HL-60/S4 treated with retinoic acid at 250 ng/mL for 4 days and 3 days (cell line): ENCODE measurements around the gene JPH3.
"Not testable (repeated sequence)": the region's sequence is repeated elsewhere in the genome, so short reads cannot be mapped to it uniquely, and the experiment has no call there.

Source experiments
- in situ Hi-C: fragments of 300-500 bp; cut with MboI; formaldehyde crosslinking; loops from 2 replicates; pipeline ENCODE4 v1.7.0; 2022; ENCODE audit warnings: low sequenced_read_pairs

Gene JPH3

DNA sequence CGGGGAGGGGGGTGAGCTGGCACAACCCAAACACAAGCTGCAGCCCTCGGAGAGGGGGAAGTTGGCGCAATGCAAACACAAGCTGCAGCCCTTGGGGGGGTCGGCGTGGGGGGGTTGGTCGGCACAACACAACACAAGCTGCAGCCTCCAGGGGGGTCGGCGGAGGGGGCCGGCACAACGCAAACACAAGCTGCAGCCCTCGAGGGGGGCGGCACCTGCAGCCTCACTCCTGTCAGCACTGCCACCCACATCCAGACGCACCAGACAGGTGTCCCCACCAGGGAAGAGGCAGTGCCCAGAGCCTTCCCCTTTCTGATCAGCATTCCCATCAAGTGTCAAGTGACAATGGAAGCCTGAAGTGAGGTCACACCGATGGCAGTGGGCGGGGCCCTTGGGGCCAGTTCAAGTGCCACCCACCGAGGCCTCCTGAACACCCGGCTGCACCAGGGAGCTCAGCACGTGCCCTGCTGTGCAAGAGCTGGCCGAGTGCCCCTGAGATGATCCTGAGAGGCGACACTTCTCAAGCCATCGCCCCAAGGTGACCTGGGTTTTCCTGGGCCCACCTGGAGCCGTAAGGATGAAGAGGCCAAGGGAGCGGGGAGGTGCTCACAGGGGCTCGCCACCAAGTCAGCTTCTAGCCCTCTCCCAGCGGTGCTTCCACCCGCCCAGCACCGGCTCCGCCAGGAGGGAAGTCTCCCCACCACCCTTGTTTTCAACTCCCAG lies 104.1 kb downstream of the JPH3 start:
- in situ Hi-C loops = no loop called here

- in situ Hi-C loops = no loop called here
These were observed 104.8 kb downstream of the JPH3 start for GRCh38 chr16:87707097-87707496.

- in situ Hi-C loops = no loop called here
These were observed 105.6 kb downstream of the JPH3 start for GRCh38 chr16:87707714-87708580.

- in situ Hi-C loops = no loop called here
These were observed 106.8 kb downstream of the JPH3 start for GRCh38 chr16:87708881-87709638.

DNA sequence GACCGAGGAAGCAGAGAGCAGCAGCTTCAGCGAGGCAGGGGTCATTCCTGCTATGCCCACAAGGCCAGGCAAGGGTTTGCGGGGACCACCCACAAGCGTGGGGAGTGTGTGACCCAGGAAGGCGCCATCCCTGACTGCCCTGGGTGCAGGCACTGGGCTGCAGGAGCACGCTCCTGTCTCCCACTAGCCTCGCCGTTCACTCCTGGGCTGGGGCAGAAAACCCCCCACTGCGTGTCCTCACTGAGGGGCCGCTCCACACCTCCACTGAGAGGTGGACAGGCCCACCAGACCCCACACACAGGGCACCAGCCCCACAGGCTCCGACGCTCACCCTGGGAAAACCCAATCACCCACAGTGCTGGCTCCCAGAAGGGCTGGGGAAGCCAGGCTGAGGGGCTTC lies 107.4 kb downstream of the JPH3 start:
- in situ Hi-C loops = no loop called here

- in situ Hi-C loops = no loop called here
These were observed 108.6 kb downstream of the JPH3 start for GRCh38 chr16:87710887-87711286.

DNA sequence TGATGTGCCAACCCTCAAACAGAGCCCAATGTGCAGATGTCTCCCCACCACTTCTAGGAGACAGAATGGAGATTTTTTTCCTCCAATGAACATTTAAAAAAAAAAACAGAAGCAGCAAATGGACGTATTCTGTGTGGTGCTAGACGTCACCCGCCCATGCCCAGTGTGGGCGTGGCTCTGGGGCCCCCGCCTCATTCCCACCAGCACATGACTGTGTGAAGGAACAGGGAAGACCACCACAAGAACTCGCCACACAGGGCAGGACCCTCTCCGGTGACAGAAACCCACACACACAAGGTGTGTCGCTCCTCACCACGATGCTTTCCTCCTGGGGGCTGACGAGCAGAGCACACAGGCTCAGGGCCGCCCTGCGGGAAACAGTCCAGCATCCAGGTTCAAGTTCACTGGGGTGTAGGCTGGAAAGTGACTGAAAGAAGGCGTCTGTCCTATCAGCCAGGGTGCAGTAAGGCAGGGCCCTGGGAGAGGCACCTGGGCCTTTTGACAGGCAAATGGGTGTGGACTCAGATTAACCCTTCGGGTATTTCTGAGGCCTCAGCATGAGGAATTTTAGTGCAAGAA lies 110.0 kb downstream of the JPH3 start:
- in situ Hi-C loops = no loop called here

GRCh38 chr16:87713451-87714229 lies 111.3 kb downstream of the JPH3 start:
- in situ Hi-C loops = no loop called here

GRCh38 chr16:87715231-87715630 lies 112.9 kb downstream of the JPH3 start:
- in situ Hi-C loops = no loop called here

DNA sequence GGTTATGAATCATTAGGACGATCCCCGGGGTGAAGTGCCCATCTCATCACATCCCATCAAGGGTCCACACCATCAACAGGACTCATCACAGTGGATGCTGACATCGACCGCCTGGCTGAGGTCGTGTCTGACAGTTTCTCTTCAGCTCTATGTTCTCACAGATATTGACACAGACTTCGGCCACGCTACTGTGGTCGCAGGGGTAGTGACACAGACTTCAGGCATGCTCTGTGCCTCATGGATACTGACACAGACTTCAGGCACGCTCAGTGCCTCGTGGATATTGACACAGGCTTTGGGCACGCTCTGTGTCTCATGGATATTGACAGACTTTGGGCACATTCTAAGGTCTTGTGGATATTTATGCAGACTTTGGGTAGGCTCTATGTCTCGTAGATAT lies 113.3 kb downstream of the JPH3 start:
- in situ Hi-C loops = no loop called here

DNA sequence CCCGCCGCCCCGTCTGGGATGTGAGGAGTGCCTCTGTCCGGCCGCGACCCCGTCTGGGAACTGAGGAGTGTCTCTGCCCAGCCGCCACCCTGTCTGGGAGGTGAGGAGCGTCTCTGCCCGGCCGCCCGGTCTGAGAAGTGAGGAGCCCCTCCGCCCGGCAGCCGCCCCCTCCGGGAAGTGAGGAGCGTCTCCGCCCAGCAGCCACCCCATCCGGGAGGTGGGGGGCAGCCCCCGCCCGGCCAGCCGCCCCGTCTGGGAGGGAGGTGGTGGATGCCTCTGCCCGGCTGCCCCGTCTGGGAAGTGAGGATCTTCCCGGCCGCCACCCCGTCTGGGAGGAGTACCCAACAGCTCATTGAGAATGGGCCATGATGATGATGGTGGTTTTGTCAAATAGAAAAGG lies 116.5 kb downstream of the JPH3 start:
- in situ Hi-C loops = not testable (repeated sequence)

GRCh38 chr16:87720446-87720845 lies 118.1 kb downstream of the JPH3 start:
- in situ Hi-C loops = no loop called here

- in situ Hi-C loops = no loop called here
These were observed 119.6 kb downstream of the JPH3 start for GRCh38 chr16:87721622-87722585.

DNA sequence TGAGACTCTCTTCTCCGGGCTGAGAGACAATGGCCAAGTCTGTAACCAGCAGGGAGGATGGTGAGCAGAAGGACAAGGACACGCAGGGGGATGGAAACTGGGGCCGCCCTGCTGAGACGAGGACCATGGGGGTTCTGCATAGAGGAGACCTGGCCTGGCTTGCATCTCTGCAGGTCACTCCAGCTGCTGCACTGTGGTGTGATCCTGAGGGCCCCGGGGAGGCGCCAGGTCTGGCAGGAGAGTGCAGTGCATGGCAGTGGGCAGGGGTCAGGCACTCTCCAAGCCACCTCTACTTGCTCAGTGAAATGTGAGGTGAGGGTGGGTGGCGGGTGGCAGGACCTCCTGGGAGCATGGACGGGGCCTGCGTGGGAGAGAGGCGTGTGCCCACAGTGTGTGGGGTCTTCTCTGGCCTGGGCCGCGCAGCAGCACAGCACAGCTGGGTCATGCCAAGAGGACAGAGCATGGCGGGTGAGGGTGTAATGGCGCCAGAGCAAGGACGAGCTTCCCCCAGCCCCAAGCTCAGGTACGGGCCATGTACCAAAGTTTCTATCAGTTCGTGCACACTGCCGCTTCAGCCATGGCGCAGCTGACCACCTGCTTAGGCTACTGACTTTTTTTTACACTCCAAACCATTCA lies 120.4 kb downstream of the JPH3 start:
- in situ Hi-C loops = no loop called here

DNA sequence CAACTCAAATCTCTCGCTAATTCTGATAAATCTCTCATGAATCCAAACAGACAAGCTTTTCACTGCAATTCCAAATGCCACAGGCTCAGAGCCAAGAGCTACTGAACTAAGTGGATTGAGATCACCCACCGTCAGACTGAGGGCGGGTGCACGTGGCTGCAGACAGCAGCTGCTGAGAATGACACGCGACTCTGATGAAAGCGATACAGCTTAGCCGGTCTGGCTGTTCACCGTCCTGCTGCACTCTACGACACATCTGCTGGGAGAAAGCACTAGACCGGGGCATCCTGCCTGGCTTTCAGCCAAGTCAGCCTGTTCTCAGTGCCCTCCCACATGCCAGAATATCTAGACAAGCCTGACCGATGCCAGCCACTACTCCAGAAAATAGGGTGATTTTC lies 120.9 kb downstream of the JPH3 start:
- in situ Hi-C loops = no loop called here

DNA sequence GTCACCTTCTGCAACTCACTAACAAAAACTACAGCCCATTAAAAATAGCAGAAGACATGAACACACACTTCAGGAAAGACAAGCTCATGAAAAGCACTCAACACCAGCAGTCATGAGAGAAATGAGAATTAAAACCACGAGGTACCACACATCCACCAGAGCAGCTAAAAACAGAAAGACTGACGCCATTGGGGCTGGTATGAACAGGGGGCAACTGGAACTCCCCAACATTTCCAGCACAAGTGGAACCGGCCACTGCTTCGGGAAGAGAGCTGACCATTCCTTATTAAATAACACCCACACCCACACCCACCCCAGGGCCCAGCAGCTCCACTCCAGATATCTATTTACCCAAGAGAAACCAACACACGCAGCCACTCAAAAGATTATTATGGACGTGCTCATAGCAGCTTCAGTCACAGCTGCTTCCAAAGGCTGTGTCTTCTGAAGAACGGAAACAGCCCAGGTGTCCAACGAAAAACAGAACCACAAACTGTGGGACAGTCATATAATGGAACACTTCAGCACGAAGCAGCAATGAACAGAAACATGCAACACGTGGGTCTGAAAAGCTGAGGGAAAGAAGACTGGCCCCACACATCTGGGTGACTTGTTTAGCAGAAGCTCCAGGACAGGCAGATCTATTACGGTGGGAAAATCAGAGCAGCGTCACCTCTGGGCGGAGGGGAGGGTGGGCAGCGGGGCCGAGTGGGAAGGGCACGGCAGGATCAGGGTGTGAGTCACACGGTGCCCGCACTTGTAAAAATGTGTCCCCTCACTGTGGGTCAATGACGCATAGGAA lies 122.4 kb downstream of the JPH3 start:
- in situ Hi-C loops = no loop called here

- in situ Hi-C loops = no loop called here
These were observed 123.4 kb downstream of the JPH3 start for GRCh38 chr16:87725596-87726235.
